Right ventricle myocardium superior (tissue), 1 donor: ENCODE results near the gene DIPK1B. TPM values are rescaled to one million over a fixed set of nuclear protein-coding genes. Genes with fewer than 3 reads are reported as not detected.
"Not testable (repeated sequence)": the region's sequence is repeated elsewhere in the genome, so short reads cannot be mapped to it uniquely, and the experiment has no call there.

ENCODE experiments used
- ATAC-seq: fragments of 200-7000 bp; cut with Tn5 transposase; one replicate; pipeline ENCODE4 v1.9.1; 2020; ENCODE audit warnings: mild to moderate bottlenecking; ENCODE audit not compliant: poor library complexity
- DNase-seq: peaks from one replicate; pipeline ENCODE4 v3.0.0-alpha.2; 2020
- intact Hi-C: fragments of 100-400 bp; cut with DNase I; formaldehyde crosslinking; loops from one replicate; pipeline ENCODE4 v1.11.2; 2022
- total RNA-seq: library from RNA; stranded (reverse); fragmentation: NEBNext Ultra II Directional; extraction: Animal tissue kit (Norgen Biotek cat#: 25700); gene quantifications from one replicate; pipeline ENCODE4 v1.2.1, GENCODE V29; 2021
- donor health status: DM: no; HTN: yes; CAD: no; lungs with severe emphysema.

DIPK1B gene
- total RNA-seq, 1 donor from 2014 or later, result 15.1 TPM

DNA sequence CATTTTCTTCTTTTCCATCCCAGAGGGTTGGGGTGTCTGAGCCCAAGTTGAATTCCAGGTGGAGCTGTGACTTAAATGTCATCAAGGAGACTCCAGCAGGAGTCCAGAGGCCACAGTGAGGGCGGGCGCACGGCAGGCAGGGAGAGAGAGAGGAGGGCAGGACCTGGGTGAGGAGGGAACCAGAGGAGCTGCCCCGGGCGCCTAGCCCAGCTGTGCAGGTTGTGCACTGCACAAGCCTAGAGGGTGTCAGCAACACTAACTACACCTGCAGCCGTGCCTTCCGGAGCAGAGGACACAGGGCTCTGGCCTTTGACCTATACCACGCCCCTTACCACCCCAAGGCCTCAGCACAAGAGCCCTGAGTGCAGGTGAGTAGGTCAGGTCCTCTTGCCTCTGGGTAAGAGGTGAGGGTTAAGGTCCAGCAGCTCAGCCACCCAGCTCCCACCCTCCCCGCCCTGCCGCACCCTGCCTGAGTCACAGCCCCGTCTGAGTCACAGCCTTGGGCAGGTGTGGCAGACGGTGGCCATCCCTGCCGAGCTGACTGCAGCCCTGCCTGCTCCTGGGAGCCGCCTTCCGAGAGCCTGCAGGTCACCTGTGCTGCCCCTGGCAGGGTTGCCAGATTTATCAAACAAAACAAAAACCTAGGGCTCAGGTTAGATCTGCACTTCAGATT lies 18.7 kb upstream of the DIPK1B start:
- DNase-seq, result no peak
- no peak for ATAC-seq
- intact Hi-C loops, result no loop called here

DNA sequence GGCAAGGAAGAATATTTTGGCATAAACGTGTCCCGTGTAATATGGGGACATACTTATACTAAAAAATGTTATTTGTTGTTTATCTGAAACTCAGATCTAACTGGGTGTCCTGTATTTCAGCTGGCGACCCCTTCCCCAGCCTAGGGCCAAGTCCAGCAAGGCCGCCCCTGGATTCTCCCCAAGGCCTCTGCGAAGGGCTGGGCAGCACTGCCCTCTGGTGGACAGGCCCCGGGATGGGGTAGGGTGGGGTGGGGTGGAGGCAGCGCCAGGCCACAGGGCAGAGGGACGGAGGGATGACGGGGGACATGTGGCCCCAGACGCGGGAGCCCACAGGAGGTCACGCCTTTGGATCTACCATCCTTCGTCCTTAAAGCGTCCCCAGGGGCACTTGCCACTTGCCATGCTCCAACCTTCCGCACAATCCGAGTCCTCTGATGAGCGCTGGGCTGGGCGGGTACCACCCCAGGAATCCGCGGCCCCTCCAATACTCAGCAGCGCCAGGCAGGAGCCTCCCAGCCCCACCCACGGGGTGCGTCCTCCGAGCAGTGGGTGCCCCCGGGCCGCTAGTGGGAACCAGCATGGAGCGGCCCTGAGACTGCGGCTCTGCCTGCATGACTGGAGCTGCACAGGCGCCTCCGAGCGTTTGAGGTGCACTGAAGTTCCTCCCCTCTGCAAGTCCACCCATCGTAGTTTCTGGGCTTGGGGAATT lies 18.1 kb upstream of the DIPK1B start:
- ATAC-seq, result peak; percentile 50
- intact Hi-C loops, result no loop called here

GRCh38 chr9:136694872-136695247 lies 17.5 kb upstream of the DIPK1B start:
- ATAC-seq, result no peak
- intact Hi-C loops, result no loop called here
- DNase-seq, result no peak

More for the DNA sequence above, 18.1 kb upstream of the DIPK1B start:
- DNase-seq, result peak; percentile 79

DNA sequence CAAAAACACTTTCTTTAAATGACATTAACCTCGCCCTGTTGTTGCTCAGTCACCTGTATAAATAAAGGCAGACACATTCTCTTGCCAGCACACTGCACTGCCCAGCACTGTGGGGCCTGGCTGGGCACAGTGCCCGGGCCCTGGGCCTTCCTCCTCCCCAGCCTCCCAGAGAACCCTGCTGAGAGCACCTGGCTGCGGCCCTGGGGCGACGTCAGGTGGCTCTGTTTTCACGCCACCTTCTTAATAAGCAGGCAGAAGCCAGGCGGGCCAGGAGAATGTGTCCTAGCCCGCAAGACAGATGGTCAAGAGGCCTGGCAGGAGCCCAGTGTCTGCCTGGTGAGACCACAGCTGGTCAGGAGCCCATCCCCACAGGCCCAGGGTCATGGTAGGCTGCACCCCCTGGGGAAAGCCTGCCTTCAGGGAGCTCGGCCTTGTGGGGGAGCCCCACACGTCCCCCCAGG lies 16.9 kb upstream of the DIPK1B start:
- no peak for DNase-seq
- peak; percentile 55 for ATAC-seq
- intact Hi-C loops, result no loop called here

DNA sequence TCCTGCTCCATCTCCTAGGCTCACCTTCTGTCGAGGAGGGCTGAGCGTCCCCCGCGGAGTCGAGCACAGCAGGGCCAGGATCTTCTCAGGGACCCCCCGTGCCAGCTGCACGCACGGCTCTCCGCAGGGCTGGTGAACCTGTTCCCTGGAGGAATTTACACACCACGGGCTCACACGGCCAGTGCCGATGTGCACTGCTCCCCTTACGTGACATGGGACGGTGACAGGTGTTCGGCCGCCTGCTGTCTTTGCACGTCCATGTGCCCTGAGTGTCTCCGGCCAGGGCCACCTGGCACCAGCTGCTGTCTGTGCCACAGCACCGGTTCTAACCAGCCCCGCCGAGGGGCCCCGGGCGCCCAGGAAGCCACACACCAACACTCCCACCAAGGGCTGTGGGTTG lies 16.4 kb upstream of the DIPK1B start:
- no peak for ATAC-seq
- intact Hi-C loops, result no loop called here
- no peak for DNase-seq

GRCh38 chr9:136696502-136696901 lies 15.9 kb upstream of the DIPK1B start:
- intact Hi-C loops, result no loop called here
- ATAC-seq (no peak), DNase-seq (no peak)

- DNase-seq (no peak), ATAC-seq (no peak)
- intact Hi-C loops, result no loop called here
Measured at GRCh38 chr9:136697146-136697820, 15.1 kb upstream of the DIPK1B start.

DNA sequence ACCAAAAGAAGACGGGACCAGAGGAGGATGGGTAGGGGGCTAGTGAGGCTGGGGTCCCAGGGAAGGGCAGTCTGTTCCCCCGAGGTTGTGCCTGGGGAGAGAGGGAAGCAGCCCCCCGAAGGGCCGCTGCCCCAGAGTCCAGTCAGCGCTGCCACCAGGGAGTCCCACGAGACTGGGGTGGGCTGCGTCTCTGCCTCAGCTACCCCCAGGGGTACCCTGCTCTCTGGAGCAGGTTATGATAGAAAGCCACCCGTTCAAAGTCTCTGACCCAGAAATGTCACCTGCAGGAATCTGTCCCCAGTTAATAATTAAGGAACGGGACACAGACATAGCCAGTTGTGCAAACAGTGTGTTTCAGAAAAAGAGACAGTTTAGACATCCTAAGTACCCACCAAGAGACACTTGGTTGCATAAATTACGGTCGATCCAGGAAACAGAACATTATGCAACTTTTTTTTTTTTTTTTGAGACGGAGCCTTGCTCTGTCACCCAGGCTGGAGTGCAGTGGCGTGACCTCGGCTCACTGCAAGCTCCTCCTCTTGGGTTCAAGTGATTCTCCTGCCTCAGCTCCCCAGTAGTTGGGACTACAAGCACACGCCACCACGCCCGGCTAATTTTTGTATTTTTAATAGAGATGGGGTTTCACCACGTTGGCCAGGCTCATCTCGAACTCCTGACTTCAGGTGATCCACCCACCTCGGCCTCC lies 14.4 kb upstream of the DIPK1B start:
- intact Hi-C loops, result no loop called here
- no peak for DNase-seq
- ATAC-seq, result no peak

GRCh38 chr9:136698635-136699246 lies 13.6 kb upstream of the DIPK1B start:
- no peak for DNase-seq
- no peak for ATAC-seq
- intact Hi-C loops, result no loop called here

- DNase-seq (no peak), ATAC-seq (no peak)
- intact Hi-C loops, result no loop called here
Measured at GRCh38 chr9:136700304-136700703, 12.1 kb upstream of the DIPK1B start.

DNA sequence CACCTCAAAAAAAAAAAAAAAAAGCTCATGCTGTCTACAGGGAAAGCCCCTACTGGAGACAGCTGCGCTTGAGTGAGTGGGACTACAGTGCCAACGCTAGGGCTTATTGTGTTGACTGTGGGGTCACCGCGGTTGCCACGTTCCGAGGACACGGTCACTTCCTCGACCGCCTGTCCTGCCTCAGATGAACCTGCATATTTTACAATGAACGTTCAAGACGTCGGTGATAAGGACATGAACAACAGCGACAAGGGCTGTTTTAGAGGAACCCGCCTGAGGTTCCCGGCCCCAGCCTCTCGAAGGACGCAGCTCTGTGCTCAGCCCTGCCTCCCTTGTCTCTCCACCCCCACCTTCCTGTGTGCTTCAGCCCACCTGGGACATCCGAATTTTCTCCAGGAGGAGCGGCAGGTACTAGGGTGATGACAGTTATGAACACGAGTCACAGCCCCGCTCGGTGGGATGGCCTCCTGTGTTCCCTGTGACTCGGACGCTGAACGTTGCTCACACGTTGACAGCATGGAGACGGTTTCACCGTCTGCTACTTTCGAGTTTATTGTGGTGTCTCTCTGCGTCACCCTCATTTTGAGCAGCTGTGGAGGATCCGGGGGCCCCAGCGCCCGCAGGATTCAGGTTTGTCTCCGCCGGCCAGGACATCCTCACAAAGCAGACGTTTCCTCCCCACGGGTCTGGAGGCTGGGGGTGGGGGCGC lies 11.3 kb upstream of the DIPK1B start:
- intact Hi-C loops, result no loop called here
- ATAC-seq (no peak), DNase-seq (no peak)

DNA sequence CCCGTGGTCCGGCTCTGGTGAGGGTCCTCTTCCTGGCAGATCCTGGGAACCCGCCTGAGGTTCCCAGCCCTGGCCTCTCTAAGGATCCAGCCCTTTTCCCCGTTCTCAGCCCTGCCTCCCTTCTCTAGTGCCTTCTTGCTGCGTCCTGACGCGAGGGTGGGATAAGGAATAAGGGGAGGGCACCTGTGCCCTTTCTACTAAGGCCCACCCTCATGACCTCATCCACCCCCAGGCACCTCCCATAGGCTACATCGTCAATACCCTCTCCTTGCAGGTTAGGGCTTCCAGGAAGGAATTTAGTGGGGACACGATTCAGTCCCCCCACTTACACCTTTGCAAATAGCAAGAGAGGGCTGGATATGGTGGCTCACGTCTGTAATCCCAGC lies 10.7 kb upstream of the DIPK1B start:
- no peak for DNase-seq
- intact Hi-C loops, result no loop called here
- no peak for ATAC-seq

DNA sequence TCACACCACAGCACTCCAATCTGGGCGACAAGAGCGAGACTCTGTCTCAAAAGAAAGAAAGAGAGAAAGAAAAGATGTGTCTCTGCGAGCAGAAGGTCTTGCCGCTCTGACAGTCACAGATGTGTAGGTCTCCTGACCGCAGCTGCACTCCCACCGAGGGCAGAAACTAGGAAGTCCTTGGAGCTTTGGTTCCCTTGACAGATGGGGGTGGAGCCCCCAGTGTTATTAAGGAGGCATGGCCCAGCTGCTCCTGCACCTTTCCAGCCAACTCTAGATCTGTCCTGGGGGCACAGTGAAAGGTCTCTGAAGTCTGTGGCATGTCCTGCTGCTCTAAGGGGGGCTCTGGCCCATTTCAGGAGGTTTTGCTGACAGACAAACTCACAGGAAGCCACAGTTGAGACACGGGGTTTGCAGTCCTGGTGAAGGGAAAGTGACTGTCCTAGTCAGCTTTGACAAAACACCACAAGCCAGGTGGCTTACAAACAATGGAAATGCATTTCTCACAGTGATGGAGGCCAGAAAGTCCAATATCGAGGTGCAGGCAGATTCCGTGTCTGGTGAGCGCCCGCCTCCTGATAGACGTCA lies 9.0 kb upstream of the DIPK1B start:
- ATAC-seq, result no peak
- intact Hi-C loops, result no loop called here
- no peak for DNase-seq

DNA sequence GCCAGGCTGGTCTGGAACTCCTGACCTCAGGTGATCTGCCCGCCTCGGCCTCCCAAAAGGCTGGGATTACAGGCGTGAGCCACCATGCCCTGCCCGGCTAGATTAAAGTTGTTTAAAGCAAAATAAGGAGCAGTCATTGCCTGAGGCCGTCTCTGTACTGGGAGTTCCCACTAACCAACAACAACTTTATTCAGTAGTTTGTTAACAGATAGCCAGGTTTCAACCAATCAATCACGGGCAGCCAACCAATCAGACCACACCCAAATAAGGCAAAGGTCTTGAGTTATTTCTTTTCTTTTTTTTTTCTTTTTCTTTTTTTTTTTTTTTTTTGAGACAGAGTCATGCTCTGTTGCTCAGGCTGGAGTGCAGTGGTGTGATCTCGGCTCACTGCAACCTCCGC lies 7.6 kb upstream of the DIPK1B start:
- DNase-seq, ATAC-seq, intact Hi-C loops: not testable (repeated sequence)

DNA sequence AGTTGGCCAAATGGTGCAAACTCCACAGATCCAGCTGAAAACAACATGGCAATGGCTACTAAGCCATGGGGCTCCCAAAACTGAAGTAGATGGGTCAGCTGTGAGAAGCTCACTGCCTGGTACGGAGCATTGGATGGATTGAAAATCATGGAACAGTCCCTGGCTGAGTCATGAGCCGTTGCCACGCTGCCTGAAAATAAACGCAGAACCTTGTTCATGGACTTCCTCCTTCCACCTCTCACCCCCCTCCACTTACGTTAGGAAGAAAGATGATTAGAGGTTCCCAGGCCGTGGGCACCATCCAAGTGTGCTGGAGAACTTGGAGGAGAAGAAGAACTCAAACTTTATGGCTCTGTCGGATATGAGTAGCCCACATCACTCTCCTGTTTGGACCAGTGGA lies 6.8 kb upstream of the DIPK1B start:
- ATAC-seq (no peak), DNase-seq (no peak)
- intact Hi-C loops, result no loop called here

GRCh38 chr9:136707011-136707410 lies 5.4 kb upstream of the DIPK1B start:
- no peak for ATAC-seq

GRCh38 chr9:136707849-136708517 lies 4.4 kb upstream of the DIPK1B start:
- intact Hi-C loops, result no loop called here
- DNase-seq, result no peak
- ATAC-seq, result no peak

More at GRCh38 chr9:136707011-136707410, 5.4 kb upstream of the DIPK1B start:
- intact Hi-C loops, result no loop called here
- no peak for DNase-seq
